SK-N-DZ (cell line): Measurements from ENCODE around the gene NPLOC4.
A peak's percentile ranks its signal among the peaks of the same experiment; 100 is the strongest.

ENCODE experiments used
- DNase-seq: peaks from one replicate; pipeline ENCODE4 v3.0.0-alpha.2; 2015; ENCODE audit warnings: low spot score

Gene NPLOC4

GRCh38 chr17:81568416-81568815 is 68.5 kb downstream of the NPLOC4 start:
- DNase-seq, result no peak

GRCh38 chr17:81567191-81567590 is 69.7 kb downstream of the NPLOC4 start:
- DNase-seq, result no peak

DNA sequence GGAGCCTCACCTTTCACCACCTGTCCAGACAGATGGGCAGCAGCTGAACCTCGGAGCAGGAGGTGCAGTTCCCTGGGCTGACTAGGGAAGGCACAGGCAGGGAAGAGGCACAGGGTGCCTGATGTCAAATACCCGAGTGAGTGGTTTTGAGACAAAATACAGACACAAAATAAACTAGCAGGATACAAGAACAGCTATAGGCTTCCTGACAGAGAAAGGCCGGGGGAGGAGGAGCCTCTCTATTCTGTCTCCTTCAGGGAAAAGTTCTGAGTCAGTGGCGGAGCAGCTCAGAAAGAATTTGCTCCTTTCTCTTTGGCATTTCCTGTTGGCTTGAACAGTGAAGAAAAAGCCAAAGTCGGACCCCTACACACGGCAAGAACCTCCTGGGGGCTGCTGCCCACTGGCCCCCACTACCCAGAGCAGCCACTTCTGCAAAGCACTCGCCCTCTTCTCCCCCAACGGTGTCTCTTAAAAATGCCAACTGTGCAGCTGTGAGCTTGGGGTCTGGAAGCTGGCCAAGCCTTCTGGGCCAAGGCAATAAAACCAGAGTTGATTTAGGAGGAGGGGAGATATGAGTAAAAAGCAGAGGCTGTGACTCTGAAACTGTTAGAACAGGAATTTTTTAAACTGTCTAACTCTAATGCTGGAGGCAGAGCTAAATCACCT is 70.3 kb downstream of the NPLOC4 start:
- no peak for DNase-seq

GRCh38 chr17:81565231-81565630 is 71.7 kb downstream of the NPLOC4 start:
- no peak for DNase-seq

DNA sequence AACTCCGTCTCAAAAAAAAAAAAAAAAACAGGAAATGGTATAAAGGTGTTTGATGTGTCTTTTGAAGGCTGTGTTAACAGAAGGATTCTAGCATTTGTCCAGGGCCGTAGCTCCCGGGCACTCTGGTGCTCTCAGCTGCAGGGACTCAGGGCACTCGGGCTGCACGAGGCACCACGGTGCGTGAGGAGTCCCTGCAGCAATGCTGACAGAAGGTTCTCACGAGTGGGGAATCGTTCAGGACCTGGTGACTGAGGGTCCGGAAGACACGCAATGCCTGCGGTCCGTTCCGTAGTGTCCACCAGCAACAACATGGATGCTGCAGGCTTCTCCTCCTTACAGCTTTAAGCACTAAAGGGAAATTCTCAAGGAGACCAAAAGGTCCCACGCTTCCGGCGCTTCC is 72.1 kb downstream of the NPLOC4 start:
- no peak for DNase-seq

GRCh38 chr17:81563861-81564586 is 72.9 kb downstream of the NPLOC4 start:
- no peak for DNase-seq

DNA sequence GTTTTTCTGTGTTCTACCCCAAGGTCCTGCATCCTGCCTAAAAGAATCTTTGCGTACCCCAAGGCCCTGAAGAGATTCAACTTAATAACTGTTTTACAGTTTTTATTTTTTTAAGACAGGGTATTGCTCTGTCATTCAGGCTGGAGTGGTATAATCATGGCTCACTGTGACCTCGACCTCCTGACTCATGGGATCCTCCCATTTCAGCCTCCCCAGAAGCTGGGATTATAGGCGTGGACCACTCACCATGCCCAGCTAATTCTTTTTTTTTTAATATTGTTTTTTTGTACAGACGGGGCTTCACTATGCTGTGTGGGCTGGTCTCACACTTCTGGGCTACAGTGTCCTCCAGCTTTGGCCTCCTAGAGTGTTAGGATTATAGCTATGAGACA is 75.4 kb downstream of the NPLOC4 start:
- DNase-seq, result no peak

DNA sequence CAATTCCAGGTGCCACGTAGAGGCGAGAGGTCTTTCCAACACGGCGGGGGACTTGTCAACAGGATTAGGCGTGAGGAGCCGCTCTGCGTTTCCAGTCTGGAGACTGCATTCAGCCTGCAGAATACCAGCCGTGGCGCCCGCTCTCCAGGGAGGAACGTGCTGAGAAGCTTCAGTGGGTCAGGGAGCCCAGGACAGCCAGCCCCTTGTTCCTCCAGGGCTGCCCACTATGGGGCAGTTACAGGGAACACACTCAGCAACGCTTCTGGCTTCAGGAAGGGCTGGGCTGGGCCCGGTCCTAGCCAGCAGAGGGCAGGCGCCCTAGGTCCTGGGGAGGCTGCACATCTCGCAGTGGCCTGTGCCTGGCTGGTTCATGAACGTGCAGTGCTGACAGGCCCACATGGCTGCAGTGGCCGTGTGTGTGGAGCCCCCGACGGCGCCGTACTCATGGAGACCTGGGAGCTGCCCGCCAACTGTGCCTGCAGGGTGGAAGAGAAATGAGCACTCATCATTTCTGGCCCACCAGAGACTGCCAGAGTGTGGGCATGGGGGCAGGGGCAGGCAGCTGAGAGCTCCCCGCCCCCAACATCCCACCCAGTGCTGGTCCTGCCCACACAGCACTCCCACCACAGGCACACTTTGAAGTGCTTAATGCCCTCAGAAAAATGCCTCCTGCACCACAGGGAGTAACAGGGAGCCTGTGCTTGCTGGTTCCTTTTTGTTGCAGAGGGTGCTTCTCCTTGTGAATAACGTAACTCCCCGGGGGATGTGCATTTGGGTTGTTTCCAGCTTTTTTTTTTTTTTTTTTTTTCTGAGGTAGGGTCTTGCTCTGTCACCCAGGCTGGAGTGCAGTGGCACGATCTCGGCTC is 77.7 kb downstream of the NPLOC4 start:
- no peak for DNase-seq

GRCh38 chr17:81558115-81558468 is 78.8 kb downstream of the NPLOC4 start:
- no peak for DNase-seq

GRCh38 chr17:81557276-81558114 is 79.4 kb downstream of the NPLOC4 start:
- no peak for DNase-seq

GRCh38 chr17:81556863-81557262 is 80.0 kb downstream of the NPLOC4 start:
- no peak for DNase-seq

DNA sequence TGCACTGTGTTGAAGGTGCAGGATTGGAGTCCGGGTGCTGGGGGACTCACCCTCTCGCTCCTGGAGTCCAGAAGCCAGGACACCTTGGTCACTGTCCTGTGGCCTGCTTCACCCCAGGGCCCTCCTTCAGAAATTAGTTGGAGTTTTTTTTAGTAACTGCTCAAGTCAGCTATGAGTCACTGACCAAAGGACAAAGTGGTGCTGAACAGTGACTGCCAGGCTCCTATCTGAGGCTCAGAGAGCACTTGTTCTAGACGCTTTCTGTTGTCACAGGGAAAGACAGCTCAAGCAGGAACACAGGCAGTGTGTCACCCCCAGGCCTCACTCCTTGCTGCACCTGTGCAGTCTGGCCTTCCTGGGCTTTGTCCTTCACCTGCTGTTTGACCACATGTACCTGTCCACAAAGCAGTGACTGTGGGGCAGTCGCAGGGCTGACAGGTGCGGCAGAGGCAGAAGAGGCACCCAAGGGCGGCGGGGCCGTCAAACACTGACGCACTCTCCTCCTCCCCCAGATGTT is 80.7 kb downstream of the NPLOC4 start:
- no peak for DNase-seq

GRCh38 chr17:81553616-81554181 is 83.2 kb downstream of the NPLOC4 start:
- DNase-seq, result peak; percentile 62

DNA sequence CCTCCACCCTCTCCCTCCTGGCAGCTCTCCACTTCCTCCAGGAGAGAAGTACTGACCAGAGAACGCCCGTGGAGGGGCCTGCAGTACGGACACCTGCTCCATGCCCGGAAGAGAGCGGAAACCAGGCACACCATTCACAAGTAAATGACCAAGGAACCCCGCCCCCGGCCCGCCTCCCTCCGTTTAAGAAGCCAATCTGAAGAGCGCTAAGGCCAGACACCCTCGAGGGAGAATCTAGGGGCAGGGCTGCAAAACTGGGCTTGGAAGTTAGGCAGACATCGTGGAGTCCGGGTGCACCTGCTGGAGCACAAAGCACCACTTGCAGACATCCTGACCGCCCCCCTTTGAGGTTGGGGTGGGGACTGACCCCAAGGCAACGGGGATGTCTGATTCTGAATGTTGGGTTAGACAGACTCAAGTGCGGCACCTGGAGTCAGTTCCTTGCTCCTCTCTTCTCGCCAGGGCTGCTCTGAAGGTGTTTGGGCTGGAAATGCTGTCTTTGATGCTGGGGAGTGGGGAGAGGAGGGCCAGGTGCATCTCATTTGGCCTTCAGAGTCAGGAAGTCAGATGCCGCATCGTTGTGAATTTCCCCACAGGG is 83.8 kb downstream of the NPLOC4 start:
- DNase-seq, result peak; percentile 81

GRCh38 chr17:81552244-81553017 is 84.5 kb downstream of the NPLOC4 start, which contains the start of gene FAAP100:
TSS of gene FAAP100 (minus strand) at chr17:81552353. CDS start at chr17:81552330, 23 bp downstream.
- DNase-seq, result peak; percentile 79

- DNase-seq, result no peak
Observed at GRCh38 chr17:81551458-81552243, 85.3 kb downstream of the NPLOC4 start.

- no peak for DNase-seq
Observed at GRCh38 chr17:81550830-81551457, 86.0 kb downstream of the NPLOC4 start.

DNA sequence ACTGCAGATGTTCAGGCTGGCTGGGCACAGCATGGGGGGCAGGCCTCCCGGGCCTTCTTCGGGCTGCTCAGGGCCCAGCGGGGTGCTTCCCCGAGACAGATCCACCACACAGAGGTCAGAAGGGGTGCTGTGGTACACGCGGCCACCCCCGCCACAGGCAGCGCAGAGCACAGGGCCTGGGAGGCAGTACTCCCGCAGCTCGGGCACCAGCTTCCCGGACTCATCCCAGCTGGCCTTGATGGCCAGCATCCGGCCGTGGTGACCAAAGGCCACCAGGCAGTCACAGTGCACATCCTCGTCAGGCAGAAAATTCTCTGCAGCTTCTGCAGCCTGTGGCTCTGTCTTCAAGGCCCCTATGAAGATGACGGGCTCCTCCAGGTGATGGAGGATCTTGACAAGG is 86.6 kb downstream of the NPLOC4 start:
- DNase-seq, result no peak
